Upper lobe of right lung (tissue), 1 donor: Measurements from ENCODE around the gene LENG8. TPM values are rescaled to one million over a fixed set of nuclear protein-coding genes. Genes with fewer than 3 reads are reported as not detected.

Experiments
- ATAC-seq: fragments of 200-7000 bp; cut with Tn5 transposase; one replicate; pipeline ENCODE4 v1.9.1; 2020; ENCODE audit warnings: mild to moderate bottlenecking, moderate library complexity
- DNase-seq: peaks from one replicate; pipeline ENCODE4 v3.0.0-alpha.2; 2020
- H3K27ac ChIP-seq: fragments of 200-600 bp; one replicate; pipeline ENCODE4 v1.8.0; 2022
- H3K27me3 ChIP-seq: fragments of 200-600 bp; one replicate; pipeline ENCODE4 v1.8.0; 2022; ENCODE audit warnings: mild to moderate bottlenecking
- H3K36me3 ChIP-seq: fragments of 200-600 bp; one replicate; pipeline ENCODE4 v1.8.0; 2022
- H3K4me1 ChIP-seq: fragments of 200-600 bp; one replicate; pipeline ENCODE4 v1.8.0; 2022
- H3K4me3 ChIP-seq: fragments of 200-600 bp; one replicate; pipeline ENCODE4 v1.8.0; 2022; ENCODE audit warnings: mild to moderate bottlenecking
- H3K9me3 ChIP-seq: fragments of 200-600 bp; one replicate; pipeline ENCODE4 v1.8.0; 2022
- CTCF ChIP-seq: fragments of 200-600 bp; IDR thresholded peaks from one replicate; pipeline ENCODE4 v1.8.0; 2022; ENCODE audit warnings: antibody characterized with exemption
- intact Hi-C: fragments of 100-400 bp; cut with DNase I; formaldehyde crosslinking; loops from one replicate; pipeline ENCODE4 v1.11.0; 2022
- total RNA-seq: library from RNA; stranded (reverse); fragmentation: NEBNext Ultra II Directional; extraction: Animal tissue kit (Norgen Biotek cat#: 25700); gene quantifications from one replicate; pipeline ENCODE4 v1.2.1, GENCODE V29; 2021
- donor health status: DM: no; HTN: yes; CAD: no; lungs with severe emphysema.

LENG8 gene
- total RNA-seq, 1 donor from 2014 or later: 191 TPM

GRCh38 chr19:54454781-54455675, 6.0 kb downstream of the LENG8 start:
- intact Hi-C loops: no loop called here
- ATAC-seq (no peak), DNase-seq (no peak)
- Histone ChIP-seq H3K4me1 (peaks cover 25% of the 10 kb centered on the region), H3K27ac (no peak overlapping the region), H3K27me3 (no peaks in the 10 kb centered on the region), H3K4me3 (no peak overlapping the region), H3K9me3 (no peaks in the 10 kb centered on the region), H3K36me3 (peaks cover 90% of the 10 kb centered on the region)
- no peak for TF ChIP-seq CTCF

- Histone ChIP-seq H3K36me3 (peaks cover 99% of the 10 kb centered on the region), H3K27me3 (no peaks in the 10 kb centered on the region), H3K27ac (no peak overlapping the region), H3K4me1 (peaks cover 16% of the 10 kb centered on the region), H3K4me3 (no peak overlapping the region), H3K9me3 (no peaks in the 10 kb centered on the region)
- intact Hi-C loops: no loop called here
- no peak for TF ChIP-seq CTCF
- ATAC-seq (no peak), DNase-seq (no peak)
Measured at GRCh38 chr19:54455786-54456422, 6.9 kb downstream of the LENG8 start.

GRCh38 chr19:54456423-54457373, 7.7 kb downstream of the LENG8 start:
- TF ChIP-seq CTCF: no peak
- no peaks in the 10 kb centered on the region for H3K9me3 ChIP-seq
- intact Hi-C loops: no loop called here
- no peak overlapping the region for H3K4me3 ChIP-seq
- DNase-seq (no peak), ATAC-seq (no peak)
- H3K27ac ChIP-seq: no peak overlapping the region
- no peaks in the 10 kb centered on the region for H3K27me3 ChIP-seq
- H3K4me1 ChIP-seq: peaks cover 16% of the 10 kb centered on the region
- peaks cover 96% of the 10 kb centered on the region for H3K36me3 ChIP-seq

GRCh38 chr19:54457773-54458647, 9.0 kb downstream of the LENG8 start:
- Histone ChIP-seq H3K27me3 (no peaks in the 10 kb centered on the region), H3K27ac (no peak overlapping the region), H3K4me1 (peaks cover 22% of the 10 kb centered on the region), H3K9me3 (no peaks in the 10 kb centered on the region), H3K36me3 (peaks cover 90% of the 10 kb centered on the region), H3K4me3 (no peak overlapping the region)
- intact Hi-C loops: no loop called here
- DNase-seq (no peak), ATAC-seq (no peak)
- TF ChIP-seq CTCF: no peak
